ENCODE measurements around the gene EML4.

EML4 gene

DNA sequence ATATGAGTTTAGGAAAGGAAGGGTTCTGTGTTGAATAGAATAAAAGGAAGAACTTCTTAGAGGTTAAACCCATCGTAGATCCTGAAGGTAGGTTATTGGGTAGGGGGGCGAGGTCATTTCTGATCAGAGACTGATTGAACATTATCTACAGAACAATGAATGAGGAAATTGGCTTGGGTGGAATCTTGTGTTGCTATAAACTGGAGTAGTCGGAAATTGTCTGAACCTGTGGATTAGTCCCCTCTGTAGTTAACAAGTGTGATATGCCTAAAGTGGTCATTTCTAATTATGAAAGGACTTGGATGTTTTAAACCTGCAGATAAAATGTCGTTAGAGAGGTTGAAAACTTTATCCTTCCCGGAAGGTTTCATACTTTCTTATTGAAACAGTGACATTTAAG, 42.1 kb downstream of the EML4 start:
- no peak overlapping the region for H3K4me3 ChIP-seq (replicated peaks in 1 of 2; ENCODE audit: low read depth in 2 of 2, low read length in 2 of 2)
- TF ChIP-seq, protein P1, sequence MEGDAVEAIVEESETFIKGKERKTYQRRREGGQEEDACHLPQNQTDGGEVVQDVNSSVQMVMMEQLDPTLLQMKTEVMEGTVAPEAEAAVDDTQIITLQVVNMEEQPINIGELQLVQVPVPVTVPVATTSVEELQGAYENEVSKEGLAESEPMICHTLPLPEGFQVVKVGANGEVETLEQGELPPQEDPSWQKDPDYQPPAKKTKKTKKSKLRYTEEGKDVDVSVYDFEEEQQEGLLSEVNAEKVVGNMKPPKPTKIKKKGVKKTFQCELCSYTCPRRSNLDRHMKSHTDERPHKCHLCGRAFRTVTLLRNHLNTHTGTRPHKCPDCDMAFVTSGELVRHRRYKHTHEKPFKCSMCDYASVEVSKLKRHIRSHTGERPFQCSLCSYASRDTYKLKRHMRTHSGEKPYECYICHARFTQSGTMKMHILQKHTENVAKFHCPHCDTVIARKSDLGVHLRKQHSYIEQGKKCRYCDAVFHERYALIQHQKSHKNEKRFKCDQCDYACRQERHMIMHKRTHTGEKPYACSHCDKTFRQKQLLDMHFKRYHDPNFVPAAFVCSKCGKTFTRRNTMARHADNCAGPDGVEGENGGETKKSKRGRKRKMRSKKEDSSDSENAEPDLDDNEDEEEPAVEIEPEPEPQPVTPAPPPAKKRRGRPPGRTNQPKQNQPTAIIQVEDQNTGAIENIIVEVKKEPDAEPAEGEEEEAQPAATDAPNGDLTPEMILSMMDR (IDR thresholded peaks at IDR 0.05; ENCODE audit: low read depth, low read length), result no peak

DNA sequence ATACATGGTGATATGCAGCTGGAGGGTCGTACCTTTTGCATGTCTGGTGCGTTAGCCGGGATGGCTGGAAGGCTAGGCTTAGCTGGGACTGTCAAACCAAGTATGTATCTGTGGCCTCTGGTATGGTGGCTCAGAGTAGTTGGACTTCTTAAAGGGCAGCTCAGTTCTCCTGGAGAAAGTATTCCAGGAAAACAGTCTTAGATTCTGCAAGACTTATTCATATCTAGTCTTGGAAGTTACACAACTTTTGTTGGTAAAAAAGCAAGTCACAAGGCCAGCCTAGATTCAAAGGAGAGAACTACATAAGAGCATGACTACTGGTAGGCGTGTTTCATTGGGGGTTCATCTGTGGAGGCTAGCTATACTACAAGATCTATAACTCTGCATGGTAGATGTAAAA, 45.5 kb downstream of the EML4 start:
- H3K4me3 ChIP-seq (replicated peaks in 1 of 2; ENCODE audit: low read depth in 2 of 2, low read length in 2 of 2), result no peak overlapping the region
- TF ChIP-seq, protein P1 (IDR thresholded peaks at IDR 0.05; ENCODE audit: low read depth, low read length), result no peak
- peak; percentile 52 to 63 for DNase-seq (ENCODE audit: low read depth in 2 of 2)

More for the DNA sequence above, 42.1 kb downstream of the EML4 start:
- no peak for DNase-seq (ENCODE audit: low read depth in 2 of 2)

DNA sequence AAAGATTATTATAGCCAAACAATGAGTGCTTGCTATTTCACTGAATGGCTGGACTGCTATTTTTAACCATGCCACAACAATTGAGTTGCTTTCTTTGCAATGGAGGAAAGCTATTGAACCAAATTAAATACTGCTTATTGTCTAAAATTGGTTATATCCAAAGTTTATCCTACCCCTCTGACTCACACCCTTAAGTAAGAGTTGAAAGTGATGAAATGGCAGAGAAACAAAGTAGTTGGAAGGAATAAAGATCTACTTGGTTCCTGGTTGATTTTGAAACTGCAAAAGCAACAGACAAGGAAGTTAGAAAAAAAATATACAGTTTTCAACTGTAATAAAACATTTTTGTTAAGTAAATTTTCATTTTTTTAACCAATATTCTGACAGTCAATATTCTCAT, 47.5 kb downstream of the EML4 start:
- TF ChIP-seq, protein P1 (IDR thresholded peaks at IDR 0.05; ENCODE audit: low read depth, low read length), result no peak
- peak; percentile 62 to 80 for DNase-seq (ENCODE audit: low read depth in 2 of 2)
- H3K4me3 ChIP-seq (replicated peaks in 1 of 2; ENCODE audit: low read depth in 2 of 2, low read length in 2 of 2), result no peak overlapping the region

DNA sequence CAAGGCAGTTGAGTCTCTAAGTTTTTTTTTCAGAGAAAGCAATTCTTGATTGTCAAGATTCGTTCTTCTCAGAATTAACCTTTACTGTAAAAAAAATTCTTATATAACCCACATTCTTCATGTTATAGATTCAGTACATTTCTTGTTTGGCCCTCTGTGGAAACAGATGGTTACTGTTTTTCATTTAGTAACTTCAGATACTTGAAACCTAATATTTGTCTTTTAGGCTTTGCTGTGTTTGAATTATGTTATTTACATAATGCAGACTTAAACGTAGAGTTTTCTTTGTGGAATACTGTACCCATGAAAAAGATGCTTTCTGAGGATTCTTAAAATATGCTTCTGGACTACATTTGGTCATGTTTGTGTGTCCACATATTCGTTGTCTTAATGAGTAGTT, 48.2 kb downstream of the EML4 start:
- no peak overlapping the region for H3K4me3 ChIP-seq (replicated peaks in 1 of 2; ENCODE audit: low read depth in 2 of 2, low read length in 2 of 2)
- TF ChIP-seq, protein P1 (IDR thresholded peaks at IDR 0.05; ENCODE audit: low read depth, low read length), result no peak
- no peak for DNase-seq (ENCODE audit: low read depth in 2 of 2)

DNA sequence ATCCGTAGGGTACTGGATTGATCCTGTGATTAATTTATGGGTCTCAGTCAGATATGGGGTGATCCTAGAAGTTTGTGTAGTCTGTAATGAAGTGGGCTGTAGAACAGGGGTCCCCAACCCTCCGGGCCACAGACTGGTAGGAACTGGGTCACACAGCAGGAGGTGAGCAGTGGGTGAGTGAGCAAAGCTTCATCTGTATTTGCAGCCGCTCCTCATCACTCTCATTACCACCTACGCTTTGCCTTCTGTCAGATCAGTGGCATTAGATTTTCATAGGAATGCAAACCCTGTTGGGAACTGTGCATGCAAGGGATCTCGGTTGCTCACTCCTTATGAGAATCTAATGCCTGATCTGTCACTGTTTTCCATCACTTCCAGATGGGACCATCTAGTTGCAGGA, 48.8 kb downstream of the EML4 start:
- DNase-seq (ENCODE audit: low read depth in 2 of 2), result no peak
- H3K4me3 ChIP-seq (replicated peaks in 1 of 2; ENCODE audit: low read depth in 2 of 2, low read length in 2 of 2), result no peak overlapping the region
- TF ChIP-seq, protein P1 (IDR thresholded peaks at IDR 0.05; ENCODE audit: low read depth, low read length), result no peak

DNA sequence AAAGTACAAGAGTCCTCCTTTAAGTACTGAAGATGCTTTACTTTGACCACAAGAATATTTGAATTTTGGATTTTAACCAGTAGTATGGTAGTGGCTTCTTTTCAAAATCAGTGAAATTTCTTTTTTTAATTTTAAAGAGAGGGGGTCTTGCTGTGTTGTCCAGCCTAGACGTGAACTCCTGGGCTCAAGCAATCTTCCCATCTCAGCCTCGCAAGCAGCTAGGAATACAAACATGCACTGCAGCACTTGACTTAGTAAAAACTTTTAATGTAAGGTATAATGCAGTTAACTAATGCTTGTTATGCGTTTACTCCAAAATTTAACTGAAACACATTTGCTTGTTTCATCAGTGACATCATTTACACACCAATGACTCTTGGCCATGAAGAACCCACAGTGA, 49.6 kb downstream of the EML4 start:
- no peak overlapping the region for H3K4me3 ChIP-seq (replicated peaks in 1 of 2; ENCODE audit: low read depth in 2 of 2, low read length in 2 of 2)
- DNase-seq (ENCODE audit: low read depth in 2 of 2), result no peak
- TF ChIP-seq, protein P1 (IDR thresholded peaks at IDR 0.05; ENCODE audit: low read depth, low read length), result no peak

- no peak for DNase-seq (ENCODE audit: low read depth in 2 of 2)
- H3K4me3 ChIP-seq (replicated peaks in 1 of 2; ENCODE audit: low read depth in 2 of 2, low read length in 2 of 2), result no peak overlapping the region
- TF ChIP-seq, protein P1 (IDR thresholded peaks at IDR 0.05; ENCODE audit: low read depth, low read length), result no peak
These were observed 50.0 kb downstream of the EML4 start for GRCh38 chr2:42219160-42219559.
